WTC11 (cell line): ENCODE results near the gene ATXN7. TPM values are rescaled to one million over a fixed set of nuclear protein-coding genes. Genes with fewer than 3 reads are reported as not detected.

Source experiments
- ATAC-seq: fragments of 200-7000 bp; cut with Tn5 transposase; 2 replicates; pipeline ENCODE4 v1.10.0; 2021; ENCODE audit warnings: mild to moderate bottlenecking, moderate library complexity
- CTCF ChIA-PET: fragments of 300-600 bp; sonication (Branson Sonifier 250); formaldehyde crosslinking; loops from one replicate; lab custom pipeline; 2021; ENCODE audit warnings: antibody characterized with exemption; lab: Charles Lee
- POLR2A ChIA-PET: fragments of 350-600 bp; sonication (Branson Sonifier 250); formaldehyde crosslinking; loops from one replicate; lab custom pipeline; 2021; ENCODE audit warnings: antibody characterized with exemption; lab: Charles Lee
- DNase-seq: peaks from one replicate; pipeline ENCODE4 v3.0.0; 2021; ENCODE audit warnings: low spot score
- H3K27ac Mint-ChIP-seq: 2 replicates; pipeline ENCODE4 v1.8.0; 2021; ENCODE audit warnings: mixed read lengths
- H3K27me3 Mint-ChIP-seq: 2 replicates; pipeline ENCODE4 v1.8.0; 2021; ENCODE audit warnings: low read depth, mild to moderate bottlenecking, moderate library complexity, mixed read lengths
- H3K36me3 Mint-ChIP-seq: 2 replicates; pipeline ENCODE4 v1.8.0; 2021; ENCODE audit warnings: mixed read lengths
- H3K4me1 Mint-ChIP-seq: 2 replicates; pipeline ENCODE4 v1.8.0; 2022; ENCODE audit warnings: mixed read lengths
- H3K4me3 Mint-ChIP-seq: 2 replicates; pipeline ENCODE4 v1.8.0; 2021; ENCODE audit warnings: mild to moderate bottlenecking, moderate library complexity, mixed read lengths
- H3K9me3 Mint-ChIP-seq: 2 replicates; pipeline ENCODE4 v1.8.0; 2021; ENCODE audit warnings: mixed read lengths
- CBFB ChIP-seq: sonication (generic); formaldehyde crosslinking; IDR thresholded peaks from 2 replicates; pipeline ENCODE4 v1.8.1; 2022; ENCODE audit warnings: mild to moderate bottlenecking, low read depth, missing genetic modification reagents
- CREM ChIP-seq: sonication (generic); formaldehyde crosslinking; IDR thresholded peaks from 2 replicates; pipeline ENCODE4 v1.8.1; 2022; ENCODE audit warnings: mild to moderate bottlenecking, missing genetic modification reagents, moderate library complexity
- ELF4 ChIP-seq: sonication (generic); formaldehyde crosslinking; IDR thresholded peaks from 2 replicates; pipeline ENCODE4 v1.8.1; 2022; ENCODE audit warnings: low read depth, mild to moderate bottlenecking, moderate library complexity, missing genetic modification reagents
- ESRRA ChIP-seq: sonication (generic); formaldehyde crosslinking; IDR thresholded peaks from 2 replicates; pipeline ENCODE4 v1.8.1; 2022; ENCODE audit warnings: mild to moderate bottlenecking, missing genetic modification reagents, borderline replicate concordance
- ETV6 ChIP-seq: sonication (generic); formaldehyde crosslinking; IDR thresholded peaks from 2 replicates; pipeline ENCODE4 v1.8.1; 2022; ENCODE audit warnings: mild to moderate bottlenecking, missing genetic modification reagents
- FOXK1 ChIP-seq: sonication (generic); formaldehyde crosslinking; IDR thresholded peaks from 2 replicates; pipeline ENCODE4 v1.8.0; 2022; ENCODE audit warnings: mild to moderate bottlenecking, moderate library complexity, missing genetic modification reagents
- GABPB1 ChIP-seq: sonication (generic); formaldehyde crosslinking; IDR thresholded peaks from 2 replicates; pipeline ENCODE4 v1.8.1; 2023; ENCODE audit warnings: mild to moderate bottlenecking, missing genetic modification reagents
- GTF2I ChIP-seq: fragments of 250-450 bp; sonication (Bioruptor Pico); conservative IDR thresholded peaks from 2 replicates; pipeline ENCODE4 v1.4.0; 2021; ENCODE audit warnings: mild to moderate bottlenecking
- NR2C2 ChIP-seq: sonication (generic); formaldehyde crosslinking; IDR thresholded peaks from 2 replicates; pipeline ENCODE4 v1.8.0; 2022; ENCODE audit warnings: mild to moderate bottlenecking, missing genetic modification reagents
- RORB ChIP-seq: fragments of 250-450 bp; sonication (Bioruptor Pico); IDR thresholded peaks from 2 replicates; pipeline ENCODE4 v1.9.0; 2021; ENCODE audit warnings: mild to moderate bottlenecking
- TP53 ChIP-seq: sonication (generic); formaldehyde crosslinking; IDR thresholded peaks from 2 replicates; pipeline ENCODE4 v1.8.1; 2023; ENCODE audit warnings: mild to moderate bottlenecking, missing genetic modification reagents
- ZNF423 ChIP-seq: fragments of 250-450 bp; sonication (Bioruptor Pico); IDR thresholded peaks from 2 replicates; pipeline ENCODE4 v2.1.2; 2022; ENCODE audit warnings: mild to moderate bottlenecking, moderate library complexity
- ZNF671 ChIP-seq: fragments of 250-450 bp; sonication (Bioruptor Pico); IDR thresholded peaks from 2 replicates; pipeline ENCODE4 v1.8.0; 2021; ENCODE audit warnings: mild to moderate bottlenecking
- total RNA-seq: library from RNA; stranded (reverse); gene quantifications from 3 replicates; pipeline ENCODE4 v1.2.3, GENCODE V29; 2021
- TF ChIP-seq, protein P1 (sequence below): fragments of 250-450 bp; sonication (Bioruptor Pico); IDR thresholded peaks from 2 replicates; pipeline ENCODE4 v1.9.0; 2021; ENCODE audit warnings: mild to moderate bottlenecking
- TF ChIP-seq, protein P2 (sequence below): sonication (generic); formaldehyde crosslinking; IDR thresholded peaks from 2 replicates; pipeline ENCODE4 v1.8.1; 2022; ENCODE audit warnings: mild to moderate bottlenecking, missing genetic modification reagents, moderate library complexity, borderline replicate concordance
- TF ChIP-seq, protein P3 (sequence below): sonication (generic); formaldehyde crosslinking; IDR thresholded peaks from 2 replicates; pipeline ENCODE4 v1.8.1; 2023; ENCODE audit warnings: mild to moderate bottlenecking, missing genetic modification reagents, moderate library complexity
- TF ChIP-seq, protein P4 (sequence below): sonication (generic); formaldehyde crosslinking; IDR thresholded peaks from 2 replicates; pipeline ENCODE4 v1.8.1; 2022; ENCODE audit warnings: mild to moderate bottlenecking, moderate library complexity, missing genetic modification reagents
- TF ChIP-seq, protein P5 (sequence below): sonication (generic); formaldehyde crosslinking; IDR thresholded peaks from 2 replicates; pipeline ENCODE4 v1.8.0; 2022; ENCODE audit warnings: mild to moderate bottlenecking, missing genetic modification reagents
- TF ChIP-seq, protein P6 (sequence below): sonication (generic); formaldehyde crosslinking; IDR thresholded peaks from 2 replicates; pipeline ENCODE4 v1.8.1; 2023; ENCODE audit warnings: mild to moderate bottlenecking, missing genetic modification reagents, borderline replicate concordance
- TF ChIP-seq, protein P7 (sequence below): fragments of 250-450 bp; sonication (Bioruptor Pico); IDR thresholded peaks from 2 replicates; pipeline ENCODE4 v1.9.0; 2021; ENCODE audit warnings: moderate library complexity, mild to moderate bottlenecking, inconsistent platforms, borderline replicate concordance
- TF ChIP-seq, protein P8 (sequence below): sonication (generic); formaldehyde crosslinking; IDR thresholded peaks from 2 replicates; pipeline ENCODE4 v1.8.1; 2023; ENCODE audit warnings: mild to moderate bottlenecking, moderate library complexity, missing genetic modification reagents

Gene ATXN7
- total RNA-seq, 1 experiment from 2014 or later = 11.7 TPM

DNA sequence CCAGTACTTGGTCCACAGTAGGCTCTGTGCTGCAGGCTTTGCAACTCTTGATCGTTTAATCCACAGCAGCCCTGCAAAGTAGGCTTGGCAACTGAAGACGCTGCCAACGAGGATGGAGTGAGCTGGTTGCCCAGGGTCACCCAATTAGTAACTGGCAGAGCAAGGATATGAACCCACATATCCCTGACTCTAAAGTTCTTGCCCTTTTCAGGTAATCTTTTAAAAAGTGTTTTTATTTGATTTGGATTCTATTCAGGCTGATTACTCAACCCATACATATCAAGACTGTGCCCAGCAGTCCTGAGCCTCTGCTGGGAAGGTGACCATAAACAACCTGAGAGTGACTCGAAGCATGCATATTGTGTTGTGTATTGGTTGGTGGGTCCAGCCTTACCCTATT is 109.3 kb downstream of the ATXN7 start:
- no peaks in the 10 kb centered on the region for H3K9me3 Mint-ChIP-seq
- H3K36me3 Mint-ChIP-seq = no peaks in the 10 kb centered on the region
- ATAC-seq = peak; percentile 43
- no peak for TF ChIP-seq ZNF671 (CRISPR knock-in tag)
- TF ChIP-seq FOXK1 (CRISPR knock-in tag) = no peak
- TF ChIP-seq, protein P1, sequence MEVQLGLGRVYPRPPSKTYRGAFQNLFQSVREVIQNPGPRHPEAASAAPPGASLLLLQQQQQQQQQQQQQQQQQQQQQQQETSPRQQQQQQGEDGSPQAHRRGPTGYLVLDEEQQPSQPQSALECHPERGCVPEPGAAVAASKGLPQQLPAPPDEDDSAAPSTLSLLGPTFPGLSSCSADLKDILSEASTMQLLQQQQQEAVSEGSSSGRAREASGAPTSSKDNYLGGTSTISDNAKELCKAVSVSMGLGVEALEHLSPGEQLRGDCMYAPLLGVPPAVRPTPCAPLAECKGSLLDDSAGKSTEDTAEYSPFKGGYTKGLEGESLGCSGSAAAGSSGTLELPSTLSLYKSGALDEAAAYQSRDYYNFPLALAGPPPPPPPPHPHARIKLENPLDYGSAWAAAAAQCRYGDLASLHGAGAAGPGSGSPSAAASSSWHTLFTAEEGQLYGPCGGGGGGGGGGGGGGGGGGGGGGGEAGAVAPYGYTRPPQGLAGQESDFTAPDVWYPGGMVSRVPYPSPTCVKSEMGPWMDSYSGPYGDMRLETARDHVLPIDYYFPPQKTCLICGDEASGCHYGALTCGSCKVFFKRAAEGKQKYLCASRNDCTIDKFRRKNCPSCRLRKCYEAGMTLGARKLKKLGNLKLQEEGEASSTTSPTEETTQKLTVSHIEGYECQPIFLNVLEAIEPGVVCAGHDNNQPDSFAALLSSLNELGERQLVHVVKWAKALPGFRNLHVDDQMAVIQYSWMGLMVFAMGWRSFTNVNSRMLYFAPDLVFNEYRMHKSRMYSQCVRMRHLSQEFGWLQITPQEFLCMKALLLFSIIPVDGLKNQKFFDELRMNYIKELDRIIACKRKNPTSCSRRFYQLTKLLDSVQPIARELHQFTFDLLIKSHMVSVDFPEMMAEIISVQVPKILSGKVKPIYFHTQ (CRISPR knock-in tag) = no peak
- TF ChIP-seq, protein P2, sequence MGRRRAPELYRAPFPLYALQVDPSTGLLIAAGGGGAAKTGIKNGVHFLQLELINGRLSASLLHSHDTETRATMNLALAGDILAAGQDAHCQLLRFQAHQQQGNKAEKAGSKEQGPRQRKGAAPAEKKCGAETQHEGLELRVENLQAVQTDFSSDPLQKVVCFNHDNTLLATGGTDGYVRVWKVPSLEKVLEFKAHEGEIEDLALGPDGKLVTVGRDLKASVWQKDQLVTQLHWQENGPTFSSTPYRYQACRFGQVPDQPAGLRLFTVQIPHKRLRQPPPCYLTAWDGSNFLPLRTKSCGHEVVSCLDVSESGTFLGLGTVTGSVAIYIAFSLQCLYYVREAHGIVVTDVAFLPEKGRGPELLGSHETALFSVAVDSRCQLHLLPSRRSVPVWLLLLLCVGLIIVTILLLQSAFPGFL (CRISPR knock-in tag) = no peak
- TF ChIP-seq ELF4 (CRISPR knock-in tag) = no peak
- no peak for TF ChIP-seq GABPB1
- TF ChIP-seq, protein P3, sequence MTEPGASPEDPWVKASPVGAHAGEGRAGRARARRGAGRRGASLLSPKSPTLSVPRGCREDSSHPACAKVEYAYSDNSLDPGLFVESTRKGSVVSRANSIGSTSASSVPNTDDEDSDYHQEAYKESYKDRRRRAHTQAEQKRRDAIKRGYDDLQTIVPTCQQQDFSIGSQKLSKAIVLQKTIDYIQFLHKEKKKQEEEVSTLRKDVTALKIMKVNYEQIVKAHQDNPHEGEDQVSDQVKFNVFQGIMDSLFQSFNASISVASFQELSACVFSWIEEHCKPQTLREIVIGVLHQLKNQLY (CRISPR knock-in tag) = no peak
- TF ChIP-seq, protein P4, sequence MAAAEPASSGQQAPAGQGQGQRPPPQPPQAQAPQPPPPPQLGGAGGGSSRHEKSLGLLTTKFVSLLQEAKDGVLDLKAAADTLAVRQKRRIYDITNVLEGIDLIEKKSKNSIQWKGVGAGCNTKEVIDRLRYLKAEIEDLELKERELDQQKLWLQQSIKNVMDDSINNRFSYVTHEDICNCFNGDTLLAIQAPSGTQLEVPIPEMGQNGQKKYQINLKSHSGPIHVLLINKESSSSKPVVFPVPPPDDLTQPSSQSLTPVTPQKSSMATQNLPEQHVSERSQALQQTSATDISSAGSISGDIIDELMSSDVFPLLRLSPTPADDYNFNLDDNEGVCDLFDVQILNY (CRISPR knock-in tag) = no peak
- TF ChIP-seq, protein P5, sequence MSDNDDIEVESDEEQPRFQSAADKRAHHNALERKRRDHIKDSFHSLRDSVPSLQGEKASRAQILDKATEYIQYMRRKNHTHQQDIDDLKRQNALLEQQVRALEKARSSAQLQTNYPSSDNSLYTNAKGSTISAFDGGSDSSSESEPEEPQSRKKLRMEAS (CRISPR knock-in tag) = no peak
- TF ChIP-seq NR2C2 = no peak
- TF ChIP-seq ESRRA (CRISPR knock-in tag) = no peak
- no peak for TF ChIP-seq CBFB (CRISPR knock-in tag)
- no peak for TF ChIP-seq CREM (CRISPR knock-in tag)
- TF ChIP-seq TP53 (CRISPR knock-in tag) = no peak
- CTCF ChIA-PET = interaction anchor here (1.5 to 2.9 kb wide), 2 partner anchors 11 to 21 kb away, joined by 6 to 13 read pairs; no protein-coding TSS in a partner anchor
- no peak for DNase-seq
- no peak overlapping the region; the same call in 1 of the 2 replicates for H3K27ac Mint-ChIP-seq
- no peaks in the 10 kb centered on the region for H3K27me3 Mint-ChIP-seq
- peaks cover 56% of the 10 kb centered on the region for H3K4me1 Mint-ChIP-seq
- H3K4me3 Mint-ChIP-seq = no peak overlapping the region
- POLR2A ChIA-PET = no interaction called here

DNA sequence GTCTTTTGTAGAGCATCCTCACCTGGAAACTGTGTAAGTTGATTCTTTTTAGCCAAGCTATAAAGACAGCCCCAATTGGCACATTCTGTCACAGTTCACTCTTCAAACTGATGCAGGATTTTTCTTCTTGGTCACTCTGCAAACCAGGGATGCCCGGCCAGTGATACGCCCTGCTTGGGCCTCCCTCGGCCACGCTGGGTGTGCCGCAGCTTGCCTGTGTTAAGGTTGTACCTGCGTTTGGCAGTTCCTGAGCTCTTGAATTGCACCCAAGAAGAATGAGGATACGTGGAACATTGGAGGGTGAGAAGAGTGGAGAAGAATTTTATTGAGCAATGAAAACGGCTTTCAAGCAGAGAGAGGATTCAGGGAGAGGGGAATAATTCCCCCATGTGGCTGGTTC is 109.7 kb downstream of the ATXN7 start:
- Mint-ChIP-seq H3K4me1 (peaks cover 52% of the 10 kb centered on the region), H3K27me3 (no peaks in the 10 kb centered on the region), H3K27ac (peak overlapping the region; percentile 3; the same call in 1 of the 2 replicates), H3K9me3 (no peaks in the 10 kb centered on the region), H3K36me3 (no peaks in the 10 kb centered on the region), H3K4me3 (no peak overlapping the region)
- ATAC-seq (no peak), DNase-seq (no peak)
- POLR2A ChIA-PET = no interaction called here
- CTCF ChIA-PET = interaction anchor here (2.9 kb wide), 1 partner anchor 20 kb away, joined by 13 read pairs; no protein-coding TSS in a partner anchor
- TF ChIP-seq GTF2I (CRISPR knock-in tag) = no peak
- TF ChIP-seq, protein P6, sequence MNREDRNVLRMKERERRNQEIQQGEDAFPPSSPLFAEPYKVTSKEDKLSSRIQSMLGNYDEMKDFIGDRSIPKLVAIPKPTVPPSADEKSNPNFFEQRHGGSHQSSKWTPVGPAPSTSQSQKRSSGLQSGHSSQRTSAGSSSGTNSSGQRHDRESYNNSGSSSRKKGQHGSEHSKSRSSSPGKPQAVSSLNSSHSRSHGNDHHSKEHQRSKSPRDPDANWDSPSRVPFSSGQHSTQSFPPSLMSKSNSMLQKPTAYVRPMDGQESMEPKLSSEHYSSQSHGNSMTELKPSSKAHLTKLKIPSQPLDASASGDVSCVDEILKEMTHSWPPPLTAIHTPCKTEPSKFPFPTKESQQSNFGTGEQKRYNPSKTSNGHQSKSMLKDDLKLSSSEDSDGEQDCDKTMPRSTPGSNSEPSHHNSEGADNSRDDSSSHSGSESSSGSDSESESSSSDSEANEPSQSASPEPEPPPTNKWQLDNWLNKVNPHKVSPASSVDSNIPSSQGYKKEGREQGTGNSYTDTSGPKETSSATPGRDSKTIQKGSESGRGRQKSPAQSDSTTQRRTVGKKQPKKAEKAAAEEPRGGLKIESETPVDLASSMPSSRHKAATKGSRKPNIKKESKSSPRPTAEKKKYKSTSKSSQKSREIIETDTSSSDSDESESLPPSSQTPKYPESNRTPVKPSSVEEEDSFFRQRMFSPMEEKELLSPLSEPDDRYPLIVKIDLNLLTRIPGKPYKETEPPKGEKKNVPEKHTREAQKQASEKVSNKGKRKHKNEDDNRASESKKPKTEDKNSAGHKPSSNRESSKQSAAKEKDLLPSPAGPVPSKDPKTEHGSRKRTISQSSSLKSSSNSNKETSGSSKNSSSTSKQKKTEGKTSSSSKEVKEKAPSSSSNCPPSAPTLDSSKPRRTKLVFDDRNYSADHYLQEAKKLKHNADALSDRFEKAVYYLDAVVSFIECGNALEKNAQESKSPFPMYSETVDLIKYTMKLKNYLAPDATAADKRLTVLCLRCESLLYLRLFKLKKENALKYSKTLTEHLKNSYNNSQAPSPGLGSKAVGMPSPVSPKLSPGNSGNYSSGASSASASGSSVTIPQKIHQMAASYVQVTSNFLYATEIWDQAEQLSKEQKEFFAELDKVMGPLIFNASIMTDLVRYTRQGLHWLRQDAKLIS (CRISPR knock-in tag) = no peak
- TF ChIP-seq, protein P3 (CRISPR knock-in tag) = no peak
- TF ChIP-seq RORB (CRISPR knock-in tag) = no peak
- no peak for TF ChIP-seq ZNF423 (CRISPR knock-in tag)
- TF ChIP-seq, protein P7, sequence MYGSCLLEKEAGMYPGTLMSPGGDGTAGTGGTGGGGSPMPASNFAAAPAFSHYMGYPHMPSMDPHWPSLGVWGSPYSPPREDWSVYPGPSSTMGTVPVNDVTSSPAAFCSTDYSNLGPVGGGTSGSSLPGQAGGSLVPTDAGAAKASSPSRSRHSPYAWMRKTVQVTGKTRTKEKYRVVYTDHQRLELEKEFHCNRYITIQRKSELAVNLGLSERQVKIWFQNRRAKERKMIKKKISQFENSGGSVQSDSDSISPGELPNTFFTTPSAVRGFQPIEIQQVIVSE (CRISPR knock-in tag) = no peak
- TF ChIP-seq ETV6 (CRISPR knock-in tag) = no peak
- TF ChIP-seq, protein P8, sequence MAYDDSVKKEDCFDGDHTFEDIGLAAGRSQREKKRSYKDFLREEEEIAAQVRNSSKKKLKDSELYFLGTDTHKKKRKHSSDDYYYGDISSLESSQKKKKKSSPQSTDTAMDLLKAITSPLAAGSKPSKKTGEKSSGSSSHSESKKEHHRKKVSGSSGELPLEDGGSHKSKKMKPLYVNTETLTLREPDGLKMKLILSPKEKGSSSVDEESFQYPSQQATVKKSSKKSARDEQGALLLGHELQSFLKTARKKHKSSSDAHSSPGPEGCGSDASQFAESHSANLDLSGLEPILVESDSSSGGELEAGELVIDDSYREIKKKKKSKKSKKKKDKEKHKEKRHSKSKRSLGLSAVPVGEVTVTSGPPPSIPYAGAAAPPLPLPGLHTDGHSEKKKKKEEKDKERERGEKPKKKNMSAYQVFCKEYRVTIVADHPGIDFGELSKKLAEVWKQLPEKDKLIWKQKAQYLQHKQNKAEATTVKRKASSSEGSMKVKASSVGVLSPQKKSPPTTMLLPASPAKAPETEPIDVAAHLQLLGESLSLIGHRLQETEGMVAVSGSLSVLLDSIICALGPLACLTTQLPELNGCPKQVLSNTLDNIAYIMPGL = no peak
